ENCODE data around the gene ANKS1B.
"Not testable (repeated sequence)": the region's sequence is repeated elsewhere in the genome, so short reads cannot be mapped to it uniquely, and the experiment has no call there.

ANKS1B gene

GRCh38 chr12:99002731-99003130 lies 982.0 kb downstream of the ANKS1B start:
- no peak for DNase-seq (ENCODE audit: low read depth)

GRCh38 chr12:99002156-99002555 lies 982.6 kb downstream of the ANKS1B start:
- no peak for DNase-seq (ENCODE audit: low read depth)

DNA sequence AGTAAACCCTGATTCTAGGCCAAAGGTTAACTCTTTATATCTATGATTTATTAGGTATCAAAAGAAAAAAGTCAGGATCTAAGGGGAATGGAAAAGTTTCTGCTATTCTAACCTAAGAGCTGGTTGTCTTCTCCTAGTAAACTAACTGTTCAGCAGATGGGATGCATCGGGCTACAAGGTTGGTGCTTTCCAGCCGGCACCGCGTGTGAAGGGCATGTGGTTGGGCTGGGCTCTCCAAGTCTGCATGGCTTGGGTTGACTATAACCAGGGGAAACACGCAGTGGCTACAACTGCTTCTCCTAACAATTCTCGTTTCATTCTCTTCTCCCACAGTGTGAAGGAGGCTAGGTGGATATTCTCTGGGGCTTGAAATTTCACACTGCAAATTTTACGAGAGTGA lies 985.2 kb downstream of the ANKS1B start:
- no peak for DNase-seq (ENCODE audit: low read depth)

GRCh38 chr12:98998697-98999299 lies 985.9 kb downstream of the ANKS1B start:
- no peak for DNase-seq (ENCODE audit: low read depth)

GRCh38 chr12:98997899-98998298 lies 986.8 kb downstream of the ANKS1B start:
- no peak for DNase-seq (ENCODE audit: low read depth)

- DNase-seq (ENCODE audit: low read depth) = no peak
Measured at GRCh38 chr12:98990648-98991047, 994.1 kb downstream of the ANKS1B start.

DNA sequence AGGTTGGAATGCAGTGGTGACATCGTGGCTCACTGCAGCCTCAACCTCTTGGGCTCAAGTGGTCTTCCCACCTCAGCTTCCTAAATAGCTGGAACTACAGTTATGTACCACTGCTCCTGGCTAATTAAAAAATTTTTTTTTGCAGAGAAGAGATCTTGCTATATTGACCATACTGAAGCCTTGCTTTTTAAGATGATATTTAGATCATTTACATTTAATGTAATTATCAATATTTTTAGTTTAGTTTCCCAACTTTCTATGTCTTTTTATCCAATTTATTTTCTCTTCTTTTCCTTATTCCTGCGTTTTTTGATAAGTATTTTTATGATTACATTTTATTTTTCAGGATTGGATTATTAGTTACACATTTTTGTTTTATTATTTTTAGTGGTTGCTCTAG lies 999.6 kb downstream of the ANKS1B start:
- no peak for DNase-seq (ENCODE audit: low read depth)

DNA sequence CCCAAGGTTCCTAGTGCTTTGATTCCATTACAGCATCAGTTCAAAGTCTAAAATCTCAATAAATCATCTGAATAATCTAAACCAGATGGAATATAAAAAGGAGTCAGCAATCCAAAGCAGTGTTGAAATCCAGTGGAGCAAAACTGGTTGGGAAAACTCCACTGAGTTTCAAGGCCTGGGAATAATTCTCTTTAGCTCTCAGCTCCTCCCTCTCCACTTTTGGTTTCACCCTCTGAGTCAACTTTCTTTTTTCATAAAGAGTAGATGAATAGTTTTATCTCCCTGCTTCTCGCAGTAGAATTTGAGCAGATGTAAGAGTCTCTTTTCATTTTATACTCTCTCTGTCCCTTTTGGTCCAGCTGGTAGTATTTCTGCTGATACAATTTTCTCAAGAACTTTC lies 1001.1 kb downstream of the ANKS1B start:
- DNase-seq (ENCODE audit: low read depth) = no peak

- no peak for DNase-seq (ENCODE audit: low read depth)
Measured at GRCh38 chr12:98980508-98980907, 1004.2 kb downstream of the ANKS1B start.

DNA sequence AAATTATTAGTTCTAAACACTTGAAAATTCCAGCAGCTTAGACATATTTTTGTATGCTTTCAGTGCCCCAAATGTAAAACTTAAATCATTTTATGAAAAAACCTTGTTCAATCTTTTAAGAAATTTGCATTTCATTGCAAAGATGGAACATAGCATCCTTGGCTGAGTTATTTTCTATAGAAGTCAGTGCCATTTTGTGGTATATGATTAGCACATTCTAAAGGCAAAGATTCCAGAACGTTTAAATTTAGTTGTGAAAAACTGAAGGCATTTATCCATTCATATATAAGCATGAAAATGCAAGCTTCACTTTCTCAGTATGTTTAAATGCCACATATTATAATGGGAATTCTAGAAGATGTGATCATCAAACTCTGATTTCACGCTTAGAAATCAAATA lies 1007.5 kb downstream of the ANKS1B start:
- no peak for DNase-seq (ENCODE audit: low read depth)

DNA sequence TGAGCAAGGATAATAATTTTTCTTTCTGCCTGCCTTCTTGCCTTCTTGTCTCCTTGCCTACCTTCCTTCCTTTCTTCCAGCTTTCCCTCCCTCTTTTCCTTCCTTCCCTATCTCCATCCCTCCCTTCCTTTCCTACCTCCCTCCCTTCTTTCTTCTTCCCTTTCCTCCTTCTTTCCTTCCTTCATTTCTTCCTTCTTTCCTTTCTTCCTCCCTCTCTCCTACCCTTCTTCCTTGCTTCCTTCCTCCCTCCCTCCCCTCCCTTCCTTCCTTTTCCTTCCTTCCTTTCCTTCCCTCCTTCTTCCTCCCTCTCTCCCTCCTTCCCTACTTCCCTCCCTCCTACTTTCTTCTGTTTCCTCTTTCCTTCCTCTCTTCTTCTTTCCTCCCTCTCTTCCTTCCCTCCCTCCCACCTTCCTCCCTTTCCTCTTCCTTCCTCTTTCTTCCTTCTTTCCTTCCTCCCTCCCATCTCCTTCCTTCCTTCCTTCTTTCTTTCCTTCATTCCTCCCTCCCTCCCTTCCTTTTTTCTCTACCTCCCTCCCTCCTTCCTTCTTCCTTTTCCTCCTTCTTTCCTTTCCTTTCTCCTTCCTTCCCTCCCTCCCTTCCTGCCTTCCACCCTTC lies 1009.9 kb downstream of the ANKS1B start:
- no peak for DNase-seq (ENCODE audit: low read depth)

DNA sequence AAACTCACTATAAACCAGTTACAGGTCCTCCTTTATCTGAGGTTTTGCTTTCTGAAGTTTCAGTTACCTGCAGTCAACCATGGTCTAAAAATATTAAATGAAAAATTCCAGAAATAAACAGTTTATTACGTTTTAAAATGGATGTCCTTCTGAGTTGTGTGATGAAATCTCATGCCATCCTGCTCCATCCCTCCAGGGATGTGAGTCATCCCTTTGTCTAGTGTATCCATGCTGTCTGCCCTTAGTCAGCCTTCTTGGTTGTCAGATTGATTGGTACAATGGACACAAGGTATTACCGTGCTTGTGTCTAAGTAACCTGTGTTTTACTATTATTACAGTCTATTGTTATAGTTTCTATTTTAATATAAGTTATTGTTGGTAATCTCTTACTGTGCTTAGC lies 1011.3 kb downstream of the ANKS1B start:
- DNase-seq (ENCODE audit: low read depth) = no peak

DNA sequence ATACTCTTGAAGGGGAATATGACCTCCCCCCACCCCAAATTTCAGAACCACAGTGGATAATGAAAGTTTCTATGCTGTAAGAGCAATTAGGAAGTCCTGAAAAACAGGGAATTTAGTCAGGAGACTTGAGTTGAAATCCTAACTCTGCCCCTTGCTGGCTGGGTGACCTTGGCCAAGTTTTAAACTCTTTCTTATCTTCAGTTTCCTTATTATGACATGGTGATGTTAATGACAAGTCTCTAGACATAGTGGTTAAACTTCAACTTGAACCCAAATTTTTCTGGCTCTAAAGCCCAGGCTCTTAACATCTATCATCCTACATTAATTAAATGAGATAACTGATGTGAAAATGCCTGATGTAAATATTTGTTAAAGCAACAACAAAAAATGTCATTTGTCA lies 1013.8 kb downstream of the ANKS1B start:
- DNase-seq (ENCODE audit: low read depth) = no peak

DNA sequence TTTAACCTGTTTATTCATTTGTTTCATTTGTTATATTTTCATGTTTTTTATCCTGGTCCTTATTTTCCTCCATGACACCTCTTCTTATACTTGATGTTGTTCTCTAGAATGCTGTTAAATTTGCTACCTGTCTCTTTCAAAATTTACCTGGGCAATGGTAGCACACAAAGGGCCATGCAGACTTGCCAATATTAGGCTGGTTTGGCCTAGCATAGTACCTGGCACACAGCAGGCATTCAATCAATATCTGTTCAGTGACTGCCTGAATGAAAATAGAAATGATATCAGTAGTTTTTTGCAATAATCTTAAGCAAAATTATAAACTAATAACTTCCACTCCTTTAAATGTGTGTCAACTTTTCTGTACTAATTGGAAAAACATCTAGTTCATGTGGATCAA lies 1014.5 kb downstream of the ANKS1B start:
- no peak for DNase-seq (ENCODE audit: low read depth)

DNA sequence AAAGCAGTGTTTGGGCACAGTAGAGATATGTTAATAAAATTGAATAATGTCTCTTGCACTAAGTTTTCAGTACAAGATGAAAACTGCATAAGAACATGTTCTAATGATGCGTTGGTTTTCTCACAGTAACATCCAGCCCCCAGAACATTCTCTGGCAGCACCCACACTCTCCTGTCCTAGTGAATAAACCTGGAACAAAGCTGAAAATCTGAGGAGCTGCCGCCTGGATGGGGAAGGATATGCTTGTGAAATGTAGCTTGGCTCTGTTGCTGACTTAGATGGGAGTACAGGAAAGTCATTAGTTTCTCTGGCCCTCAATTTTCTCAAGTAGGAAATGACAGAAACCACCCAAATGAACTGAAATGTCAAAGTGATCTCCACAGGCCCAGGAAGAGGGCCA lies 1015.8 kb downstream of the ANKS1B start:
- no peak for DNase-seq (ENCODE audit: low read depth)

DNA sequence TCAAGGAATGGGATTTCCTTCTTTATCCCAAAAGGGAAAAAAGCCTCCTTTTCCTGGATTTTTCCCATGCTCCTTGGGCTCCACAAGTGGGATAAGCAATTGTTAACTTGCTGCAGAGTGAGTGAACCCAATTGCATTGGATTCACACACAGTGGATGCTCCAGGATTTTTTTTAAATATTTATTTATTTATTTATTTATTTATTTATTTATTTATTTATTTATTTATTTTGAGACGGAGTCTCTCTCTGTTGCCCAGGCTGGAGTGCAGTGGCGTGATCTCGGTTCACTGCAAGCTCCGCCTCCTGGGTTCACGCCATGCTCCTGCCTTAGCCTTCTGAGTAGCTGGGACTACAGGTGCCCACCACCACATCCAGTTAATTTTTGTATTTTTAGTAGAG lies 1027.6 kb downstream of the ANKS1B start:
- not testable (repeated sequence) for DNase-seq (ENCODE audit: low read depth)

- no peak for DNase-seq (ENCODE audit: low read depth)
Measured at GRCh38 chr12:98955284-98955683, 1029.5 kb downstream of the ANKS1B start.

- DNase-seq (ENCODE audit: low read depth) = no peak
Measured at GRCh38 chr12:98954506-98954905, 1030.2 kb downstream of the ANKS1B start.

- DNase-seq (ENCODE audit: low read depth) = no peak
Measured at GRCh38 chr12:98951406-98951805, 1033.3 kb downstream of the ANKS1B start.

DNA sequence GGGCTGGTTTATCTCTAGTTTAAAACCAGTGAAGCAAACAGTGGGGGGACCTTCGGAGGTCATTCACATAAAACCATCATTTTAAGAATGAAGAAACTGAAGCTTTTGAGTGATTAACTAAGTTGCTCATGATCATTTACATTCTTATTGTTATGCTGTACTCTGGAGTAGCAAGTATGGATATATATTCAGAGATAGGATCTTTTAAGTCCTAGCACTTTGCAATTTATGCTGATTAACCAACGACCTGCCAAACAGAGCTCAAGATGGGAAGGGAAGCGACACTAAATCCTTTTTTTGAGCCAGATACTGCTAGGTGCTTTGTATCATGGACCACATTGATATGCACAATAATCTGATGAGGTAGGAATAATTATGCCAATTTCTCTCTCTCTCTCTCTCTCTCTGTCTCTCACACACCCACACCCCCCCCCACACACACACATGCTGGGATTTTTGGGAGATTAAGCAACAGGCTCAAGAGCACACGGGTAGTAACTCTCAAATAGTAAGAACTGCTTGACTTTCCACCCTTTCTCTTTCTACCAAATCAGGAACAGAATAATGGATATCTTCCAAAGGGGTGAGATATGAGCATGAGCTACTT lies 1036.3 kb downstream of the ANKS1B start:
- DNase-seq (ENCODE audit: low read depth) = no peak

- DNase-seq (ENCODE audit: low read depth) = no peak
Measured at GRCh38 chr12:98945864-98946263, 1038.9 kb downstream of the ANKS1B start.

DNA sequence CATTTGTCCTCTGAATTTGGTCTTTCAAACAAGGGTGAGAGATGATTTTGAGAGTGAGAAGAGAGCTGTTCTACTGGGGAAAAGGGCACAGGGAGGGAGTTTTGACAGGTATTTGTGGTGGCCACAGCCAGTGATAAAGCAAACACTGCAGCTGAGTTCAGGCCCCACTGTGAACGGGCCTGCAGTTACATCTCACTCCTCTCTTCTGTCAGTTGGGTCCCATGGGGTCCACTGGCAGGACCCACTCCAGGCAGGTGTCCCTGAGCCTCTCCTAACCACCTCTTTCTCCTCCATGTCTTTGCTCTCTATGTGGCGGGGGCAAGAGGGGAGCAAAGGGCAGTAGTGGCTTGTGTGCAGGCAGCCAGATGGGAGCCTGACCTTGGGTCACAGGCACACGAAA lies 1044.8 kb downstream of the ANKS1B start:
- DNase-seq (ENCODE audit: low read depth) = no peak

GRCh38 chr12:98939350-98939749 lies 1045.4 kb downstream of the ANKS1B start:
- no peak for DNase-seq (ENCODE audit: low read depth)

DNA sequence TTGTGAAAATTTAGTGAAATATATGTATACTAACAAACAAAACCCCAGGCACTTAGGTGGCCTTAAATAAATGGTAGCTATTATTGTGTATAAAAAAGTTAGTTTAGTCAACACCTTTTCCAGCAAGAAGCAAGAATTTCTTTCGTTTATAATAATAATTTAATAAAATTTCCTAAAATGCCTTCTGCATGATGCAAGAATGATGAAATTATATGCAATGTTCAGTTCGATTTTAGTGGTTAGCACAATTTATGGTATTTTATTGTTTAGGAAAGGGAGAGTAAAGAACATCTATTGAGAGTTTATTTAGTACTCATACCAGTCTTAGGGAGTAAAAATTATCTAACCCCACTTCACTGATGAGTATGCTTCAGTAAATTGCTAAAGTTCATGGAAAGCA lies 1048.9 kb downstream of the ANKS1B start:
- no peak for DNase-seq (ENCODE audit: low read depth)

All from stimulated activated CD8-positive, alpha-beta memory T cell treated with anti-CD3 and anti-CD28 coated beads, Interleukin-7, amount 100 ng/mL, for 24 hours (primary cell).